ENCODE measurements around the gene PLEKHM1.

DNA sequence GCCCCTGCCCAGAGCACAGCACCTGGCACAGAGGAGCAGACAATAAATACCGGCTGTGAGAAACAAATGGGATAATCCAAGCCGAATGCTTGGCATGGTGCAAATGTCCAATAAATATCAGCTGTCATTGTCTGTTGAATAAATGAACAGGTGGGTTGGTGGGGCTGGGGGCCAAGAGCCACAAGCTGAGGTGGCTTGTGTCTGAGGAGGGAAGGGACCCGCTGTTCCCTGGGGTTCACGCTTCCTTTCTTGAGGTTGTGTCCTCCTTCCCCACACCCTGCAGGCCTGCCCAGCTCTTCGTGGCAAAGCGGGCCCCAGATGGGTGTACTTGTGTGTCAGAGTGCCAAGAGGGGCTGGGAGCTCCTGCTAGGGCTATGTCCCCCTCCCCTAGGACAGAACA is 96.4 kb downstream of the PLEKHM1 start:
- TF ChIP-seq POLR2A (IDR thresholded peaks at IDR 0.05; ENCODE audit: low read length), result no peak
- TF ChIP-seq GATA1 (IDR thresholded peaks at IDR 0.05; ENCODE audit: low read depth, low read length), result no peak
